ENCODE data around the gene CELF4.

The CELF4 gene

GRCh38 chr18:37238282-37239108 lies 327.1 kb downstream of the CELF4 start:
- no peak overlapping the region for H3K4me3 ChIP-seq (ENCODE audit: low read depth, low read length)
- TF ChIP-seq CTCF (IDR thresholded peaks at IDR 0.05; ENCODE audit: low read depth, low read length) = no peak
- H3K27me3 ChIP-seq = no peaks in the 10 kb centered on the region
- no peaks in the 10 kb centered on the region for H3K9me3 ChIP-seq
- no peak for DNase-seq
- no peaks in the 10 kb centered on the region for H3K4me1 ChIP-seq
- no peaks in the 10 kb centered on the region for H3K36me3 ChIP-seq

GRCh38 chr18:37235583-37235982 lies 330.0 kb downstream of the CELF4 start:
- DNase-seq = no peak
- Histone ChIP-seq H3K4me1 (no peaks in the 10 kb centered on the region), H3K4me3 (ENCODE audit: low read depth, low read length) (no peak overlapping the region), H3K9me3 (no peaks in the 10 kb centered on the region), H3K27me3 (no peaks in the 10 kb centered on the region), H3K36me3 (no peaks in the 10 kb centered on the region)
- no peak for TF ChIP-seq CTCF (IDR thresholded peaks at IDR 0.05; ENCODE audit: low read depth, low read length)

GRCh38 chr18:37231251-37231650 lies 334.3 kb downstream of the CELF4 start:
- Histone ChIP-seq H3K9me3 (no peaks in the 10 kb centered on the region), H3K4me1 (no peaks in the 10 kb centered on the region), H3K4me3 (ENCODE audit: low read depth, low read length) (no peak overlapping the region), H3K36me3 (no peaks in the 10 kb centered on the region), H3K27me3 (no peaks in the 10 kb centered on the region)
- no peak for DNase-seq
- TF ChIP-seq CTCF (IDR thresholded peaks at IDR 0.05; ENCODE audit: low read depth, low read length) = no peak

GRCh38 chr18:37230768-37231167 lies 334.8 kb downstream of the CELF4 start:
- no peak for DNase-seq
- no peaks in the 10 kb centered on the region for H3K27me3 ChIP-seq
- H3K4me3 ChIP-seq (ENCODE audit: low read depth, low read length) = no peak overlapping the region
- TF ChIP-seq CTCF (IDR thresholded peaks at IDR 0.05; ENCODE audit: low read depth, low read length) = no peak
- no peaks in the 10 kb centered on the region for H3K36me3 ChIP-seq
- H3K4me1 ChIP-seq = no peaks in the 10 kb centered on the region
- no peaks in the 10 kb centered on the region for H3K9me3 ChIP-seq

GRCh38 chr18:37225279-37225678 lies 340.3 kb downstream of the CELF4 start:
- no peak for DNase-seq
- no peaks in the 10 kb centered on the region for H3K36me3 ChIP-seq
- H3K4me3 ChIP-seq (ENCODE audit: low read depth, low read length) = no peak overlapping the region
- no peak for TF ChIP-seq CTCF (IDR thresholded peaks at IDR 0.05; ENCODE audit: low read depth, low read length)
- H3K27me3 ChIP-seq = no peaks in the 10 kb centered on the region
- no peaks in the 10 kb centered on the region for H3K4me1 ChIP-seq
- H3K9me3 ChIP-seq = no peaks in the 10 kb centered on the region

GRCh38 chr18:37222999-37223378 lies 342.6 kb downstream of the CELF4 start:
- TF ChIP-seq CTCF (IDR thresholded peaks at IDR 0.05; ENCODE audit: low read depth, low read length) = no peak
- H3K36me3 ChIP-seq = no peaks in the 10 kb centered on the region

More at GRCh38 chr18:37222999-37223378, 342.6 kb downstream of the CELF4 start:
- DNase-seq = no peak
- H3K4me1 ChIP-seq = no peaks in the 10 kb centered on the region
- no peaks in the 10 kb centered on the region for H3K27me3 ChIP-seq
- no peaks in the 10 kb centered on the region for H3K9me3 ChIP-seq
- H3K4me3 ChIP-seq (ENCODE audit: low read depth, low read length) = no peak overlapping the region
